HG02642 (cell line): Measurements from ENCODE around the gene PARM1.
"Not testable (repeated sequence)": the region's sequence is repeated elsewhere in the genome, so short reads cannot be mapped to it uniquely, and the experiment has no call there.

Source experiments
- ATAC-seq: cut with Tn5 transposase; IDR thresholded peaks from one replicate; pipeline ENCODE4 v1.9.1; 2021; ENCODE audit warnings: mild to moderate bottlenecking; ENCODE audit not compliant: unreplicated experiment, poor library complexity

PARM1 gene

GRCh38 chr4:74975848-74976824 lies 43.2 kb downstream of the PARM1 start:
- ATAC-seq = no peak

DNA sequence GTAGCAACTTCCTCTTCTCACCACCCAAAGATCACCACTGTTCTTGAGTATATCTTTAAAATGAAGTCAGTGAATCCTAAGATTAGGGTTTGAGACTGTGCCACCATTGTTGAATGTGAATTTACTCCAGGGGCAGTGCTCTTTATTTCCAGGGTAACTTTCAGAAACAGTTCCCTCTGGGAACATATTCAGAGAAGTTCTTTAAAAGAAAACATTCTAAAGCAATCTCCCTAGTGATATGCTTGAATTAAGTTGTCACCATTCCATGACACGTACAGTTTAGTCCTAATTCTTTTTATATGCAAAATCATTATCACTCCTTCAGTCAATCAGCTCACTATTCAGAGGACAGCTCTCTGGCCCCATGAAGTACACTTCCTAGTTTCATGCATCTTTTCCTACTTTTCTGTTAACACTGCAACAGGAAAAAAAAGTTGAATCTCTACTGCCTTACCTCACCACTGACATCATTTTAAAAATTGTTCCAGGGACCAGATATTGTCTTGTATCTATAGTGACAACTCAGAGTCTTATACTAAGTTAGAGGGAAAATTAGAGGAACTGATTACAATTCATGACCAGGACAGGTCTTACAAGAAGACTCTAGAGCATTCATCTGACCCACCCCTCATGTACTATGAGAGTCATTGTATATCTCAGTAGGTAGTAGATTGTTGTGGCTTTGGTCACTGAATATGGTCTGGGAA lies 49.8 kb downstream of the PARM1 start:
- ATAC-seq = no peak

- no peak for ATAC-seq
Measured at GRCh38 chr4:74983253-74983635, 50.3 kb downstream of the PARM1 start.

DNA sequence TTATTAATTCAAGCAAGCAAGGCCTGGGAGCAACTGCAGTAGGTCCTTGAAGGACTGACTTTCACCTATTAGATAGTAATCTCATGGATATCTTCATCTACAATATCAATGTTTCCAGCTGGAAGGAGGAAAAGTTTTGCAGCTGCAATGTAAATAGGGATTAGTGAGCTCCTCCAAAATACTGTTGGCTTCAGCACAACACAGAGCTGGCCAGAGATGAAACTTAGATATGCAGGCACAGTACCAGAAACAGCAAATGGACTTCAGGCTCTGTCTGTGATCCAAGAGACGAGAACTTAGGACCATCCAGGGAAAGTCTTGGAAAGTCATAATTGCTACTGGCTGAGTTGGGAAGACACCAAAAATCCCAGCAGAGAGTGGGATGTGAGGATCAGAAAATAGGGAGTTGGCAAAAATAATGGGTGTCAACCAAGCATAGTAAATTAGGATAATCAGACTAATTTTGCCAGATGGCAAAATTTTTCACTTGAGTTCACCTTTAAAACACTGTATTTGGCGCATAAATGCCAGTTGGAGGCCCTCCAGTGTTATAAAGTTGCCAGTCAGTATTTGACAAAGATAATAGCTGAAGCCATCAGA lies 57.5 kb downstream of the PARM1 start:
- no peak for ATAC-seq

- not testable (repeated sequence) for ATAC-seq
Measured at GRCh38 chr4:74994436-74994835, 61.5 kb downstream of the PARM1 start.

GRCh38 chr4:74996996-74997395 lies 64.1 kb downstream of the PARM1 start:
- ATAC-seq = no peak

DNA sequence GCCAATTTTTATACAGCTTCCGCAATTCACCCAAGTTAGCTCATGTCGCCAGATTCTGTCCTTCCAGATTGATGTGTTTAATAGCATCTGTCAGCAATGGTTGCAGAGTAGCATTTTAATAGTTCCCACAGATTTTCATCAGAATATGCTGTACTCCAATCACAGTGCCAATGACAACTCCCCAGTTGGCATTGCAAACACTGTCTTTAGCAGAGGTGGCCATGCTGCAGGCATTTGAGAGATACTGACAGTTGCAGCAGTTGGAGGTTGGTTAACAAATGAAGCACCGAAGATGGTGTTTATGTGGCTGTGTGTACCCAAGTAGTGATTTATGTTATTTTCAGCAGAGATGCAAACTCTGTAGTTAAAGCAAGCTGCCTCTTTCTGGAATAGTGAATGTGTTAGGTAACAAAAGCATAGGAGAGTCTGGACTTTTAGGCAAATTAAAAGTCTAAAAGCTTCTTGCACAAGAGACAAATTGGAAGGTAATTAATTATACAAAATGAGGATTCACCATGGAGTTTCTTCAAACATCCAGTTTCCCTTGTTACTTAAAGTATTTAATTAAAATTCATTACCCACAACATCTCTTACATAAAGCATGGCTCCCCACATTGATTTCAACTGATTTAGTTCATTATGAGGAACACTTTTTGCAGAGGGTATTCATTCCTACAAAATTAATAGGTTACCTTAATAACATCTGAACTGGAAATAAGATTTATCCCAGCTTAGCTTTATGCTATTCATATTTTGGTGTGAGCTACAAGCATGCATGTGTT lies 65.2 kb downstream of the PARM1 start:
- ATAC-seq = no peak

GRCh38 chr4:74999714-75000309 lies 66.9 kb downstream of the PARM1 start:
- ATAC-seq = no peak

DNA sequence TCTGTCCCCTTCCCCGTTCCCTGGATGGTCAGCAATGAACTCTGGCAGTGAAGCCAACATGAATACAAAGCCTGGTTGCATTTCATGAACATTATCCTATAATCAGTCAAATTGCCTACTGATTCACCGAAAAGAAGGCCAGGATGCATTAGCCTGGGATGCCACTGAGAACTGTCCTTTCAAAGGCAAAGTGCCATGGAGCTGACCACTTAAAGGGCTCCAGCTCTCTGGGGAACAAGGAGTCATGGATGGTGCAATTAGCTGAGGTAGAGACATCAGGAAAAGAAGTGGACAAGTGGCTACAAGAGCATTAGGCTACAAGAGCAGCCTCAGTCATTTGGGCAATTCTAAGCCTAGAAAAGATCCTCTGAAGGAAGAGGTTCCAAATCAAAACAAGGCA lies 69.0 kb downstream of the PARM1 start:
- ATAC-seq = no peak

- no peak for ATAC-seq
Measured at GRCh38 chr4:75002381-75002780, 69.5 kb downstream of the PARM1 start.

- no peak for ATAC-seq
Measured at GRCh38 chr4:75003979-75004378, 71.1 kb downstream of the PARM1 start.

DNA sequence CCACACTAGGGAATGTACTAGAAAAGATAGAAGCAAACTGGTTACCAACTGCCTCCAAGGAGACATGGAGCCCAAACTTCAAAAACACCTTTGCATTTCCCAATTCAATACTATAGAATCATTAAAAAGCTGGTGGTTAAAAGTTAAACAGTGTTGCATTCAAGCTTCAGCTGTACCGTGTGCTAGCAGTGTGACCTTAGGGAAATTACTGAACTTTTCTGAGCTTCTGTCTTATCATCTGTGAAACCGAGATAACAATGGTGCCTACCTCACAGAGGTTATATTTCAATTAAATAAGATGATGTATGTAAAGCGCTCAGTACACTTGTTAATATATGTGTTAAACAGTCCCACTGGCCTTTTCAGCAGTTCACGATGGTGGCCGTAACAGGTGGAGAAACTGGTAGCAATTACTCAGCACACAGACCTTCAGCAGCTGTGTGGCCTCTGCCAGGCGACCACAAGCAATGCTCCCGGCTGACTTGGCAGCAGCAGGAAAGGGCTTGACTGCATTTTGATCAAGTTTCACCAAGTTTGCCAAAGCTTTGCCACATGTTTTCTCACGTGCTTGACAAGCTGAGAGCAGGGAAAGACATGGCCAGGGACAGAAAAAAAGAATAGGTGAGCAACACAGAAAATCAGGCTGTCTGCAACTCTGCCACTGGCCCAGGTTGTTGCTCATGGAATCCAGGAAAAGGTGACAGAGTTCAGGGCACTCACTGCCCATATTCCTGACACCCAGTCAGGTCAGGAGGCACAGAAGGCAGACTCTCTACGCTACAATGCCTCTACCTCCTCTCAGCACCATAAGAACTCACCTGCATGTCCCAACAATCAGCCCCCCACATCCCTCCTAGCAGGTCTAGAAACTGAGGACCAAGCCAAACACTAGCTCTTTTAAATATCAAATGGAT lies 72.1 kb downstream of the PARM1 start:
- peak; percentile 91 for ATAC-seq

DNA sequence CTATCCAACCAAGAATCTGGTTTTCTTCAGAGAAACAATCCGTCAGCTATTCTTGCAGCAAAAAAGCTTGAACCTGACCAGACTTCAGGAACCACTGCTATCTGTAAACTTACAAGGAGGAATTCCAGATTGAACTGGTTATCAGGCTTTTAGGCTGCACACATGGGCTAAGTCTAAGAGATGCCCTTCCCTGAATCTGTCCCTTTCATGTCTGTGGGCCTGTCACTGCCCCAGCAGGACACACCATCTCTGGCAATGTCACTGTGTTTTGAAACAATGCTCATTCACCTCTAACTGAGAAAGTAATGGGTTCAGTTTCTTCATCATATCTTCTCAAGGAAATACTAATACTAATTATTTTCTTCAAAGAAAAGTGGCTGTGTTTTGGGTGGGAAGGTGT lies 72.8 kb downstream of the PARM1 start:
- ATAC-seq = no peak

- ATAC-seq = no peak
Measured at GRCh38 chr4:75007891-75008290, 75.0 kb downstream of the PARM1 start.

GRCh38 chr4:75009138-75009537 lies 76.2 kb downstream of the PARM1 start:
- ATAC-seq = no peak

- no peak for ATAC-seq
Measured at GRCh38 chr4:75011131-75011795, 78.3 kb downstream of the PARM1 start.

DNA sequence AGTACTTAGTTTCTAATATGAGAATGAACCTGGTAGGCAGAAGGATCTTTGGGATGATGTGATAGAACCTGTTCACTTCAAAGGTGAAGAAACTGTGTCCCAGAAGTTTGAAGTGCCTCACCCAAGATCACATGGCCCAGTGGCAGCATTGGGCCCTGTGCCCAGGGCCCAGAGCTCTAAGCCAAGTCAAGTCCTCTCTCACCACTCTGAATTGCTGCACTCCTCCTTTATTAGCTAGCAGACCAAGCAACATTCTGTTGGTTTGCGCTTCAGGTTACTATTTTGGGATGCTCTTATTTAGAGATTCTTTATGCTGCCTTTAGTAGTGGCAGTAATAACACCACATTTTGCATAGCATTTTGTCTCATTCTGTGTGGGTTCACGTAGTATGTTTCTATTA lies 82.7 kb downstream of the PARM1 start:
- ATAC-seq = no peak

- no peak for ATAC-seq
Measured at GRCh38 chr4:75016472-75016871, 83.6 kb downstream of the PARM1 start.
